GM12878 (cell line): Measurements from ENCODE around the gene CAPNS2. TPM values are rescaled to one million over a fixed set of nuclear protein-coding genes. Genes with fewer than 3 reads are reported as not detected.

Experiments
- ASH2L ChIP-seq: fragments of 300-600, 200-600 bp; sonication (generic); IDR thresholded peaks from 2 replicates; pipeline ENCODE4 v1.6.1; 2017; ENCODE audit warnings: low read depth, mild to moderate bottlenecking, borderline replicate concordance
- CBFB ChIP-seq: IDR thresholded peaks from 2 replicates; pipeline ENCODE4 v1.6.1; 2016; ENCODE audit warnings: antibody characterized with exemption, low read depth
- ETV6 ChIP-seq, 2 experiments: fragments of 450-650 bp in 1 of 2; IDR thresholded peaks in 1 of 2; conservative IDR thresholded peaks in 1 of 2; 2 replicates each; pipeline ENCODE4 v1.6.1; 2014; ENCODE audit warnings: antibody characterized with exemption in 1 of 2, borderline replicate concordance in 1 of 2, low read depth in 1 of 2, mild to moderate bottlenecking in 1 of 2, moderate library complexity in 1 of 2
- KDM1A ChIP-seq: fragments of 200-600 bp; sonication (generic); IDR thresholded peaks from 2 replicates; pipeline ENCODE4 v1.6.1; 2016; ENCODE audit warnings: borderline replicate concordance
- NFXL1 ChIP-seq: fragments of 450-650 bp; IDR thresholded peaks from 2 replicates; pipeline ENCODE4 v1.6.1; 2017; ENCODE audit warnings: antibody characterized with exemption, mild to moderate bottlenecking, borderline replicate concordance
- NFYA ChIP-seq: IDR thresholded peaks from 2 replicates; pipeline ENCODE4 v1.6.1; 2011; ENCODE audit warnings: low read depth, mild to moderate bottlenecking, low read length, improper control_type of control experiment, borderline replicate concordance
- RCOR1 ChIP-seq: conservative IDR thresholded peaks from 2 replicates; pipeline ENCODE4 v1.6.1; 2012; ENCODE audit warnings: low read depth, low read length, improper control_type of control experiment
- REST ChIP-seq: IDR thresholded peaks from 2 replicates; pipeline ENCODE4 v1.6.1; 2012; ENCODE audit warnings: mild to moderate bottlenecking, low read depth, low read length
- SIN3A ChIP-seq: IDR thresholded peaks from 2 replicates; pipeline ENCODE4 v1.6.1; 2012; ENCODE audit warnings: low read depth, low read length, improper control_type of control experiment
- SKIL ChIP-seq: fragments of 450-650 bp; IDR thresholded peaks from 2 replicates; pipeline ENCODE4 v1.6.1; 2017; ENCODE audit warnings: mild to moderate bottlenecking, low read depth, inconsistent platforms; ENCODE audit not compliant: poor library complexity, severe bottlenecking
- SMAD1 ChIP-seq: fragments of 450-650 bp; IDR thresholded peaks from 2 replicates; pipeline ENCODE4 v1.6.1; 2018; ENCODE audit warnings: mild to moderate bottlenecking, low read depth; ENCODE audit not compliant: partially characterized antibody
- ZNF217 ChIP-seq: fragments of 450-650 bp; IDR thresholded peaks from 2 replicates; pipeline ENCODE4 v1.6.1; 2017; ENCODE audit warnings: antibody characterized with exemption, mild to moderate bottlenecking
- ZSCAN29 ChIP-seq: fragments of 450-650 bp; IDR thresholded peaks from 2 replicates; pipeline ENCODE4 v1.6.1; 2017; ENCODE audit warnings: mild to moderate bottlenecking, moderate library complexity
- polyA plus RNA-seq, 11 experiments: library from polyadenylated mRNA; depleted of rRNA in 4 of 11; unstranded in 6 of 11; stranded (reverse) in 5 of 11; fragments of >200 nt; fragmentation: Nextera tagmentation in 4 of 11; fragmentation: Illumina TruSeq in 1 of 11; extraction: Ambion mirVana in 4 of 11; extraction: Trizol in 1 of 11; gene quantifications; 1 replicate in 1 of 11; 2 replicates in 10 of 11; pipeline versions ENCODE4 v1.2.1 to v1.2.3, GENCODE V29; 2011 to 2016; ENCODE audit warnings: inconsistent platforms in 2 of 11, missing spikeins in 2 of 11, low read depth in 1 of 11
- total RNA-seq, 4 experiments: library from RNA; depleted of rRNA in 3 of 4; stranded (reverse); fragments of >200 nt in 3 of 4; fragmentation: Illumina TruSeq in 1 of 4; extraction: Trizol in 1 of 4; gene quantifications; 2 replicates each; pipeline versions ENCODE4 v1.2.1 to v1.2.3, GENCODE V29; 2013 to 2021

Gene CAPNS2
- total and polyA plus RNA-seq, 10 of the 15 experiments (the other 5 are each of a cell fraction or from before 2014, with no cell fraction given), result not detected

- TF ChIP-seq REST, result no peak
- TF ChIP-seq KDM1A, result no peak
- no peak for TF ChIP-seq ETV6 (conservative IDR thresholded peaks at IDR 0.05 in 1 of 2, IDR thresholded peaks at IDR 0.05 in 1 of 2; ENCODE audit: borderline replicate concordance in 1 of 2, low read depth in 1 of 2)
- TF ChIP-seq SIN3A, result no peak
- TF ChIP-seq ZSCAN29, result no peak
- TF ChIP-seq RCOR1, result no peak
- TF ChIP-seq NFXL1, result no peak
- no peak for TF ChIP-seq SMAD1
- no peak for TF ChIP-seq ASH2L
- TF ChIP-seq CBFB, result no peak
- TF ChIP-seq NFYA, result no peak
- no peak for TF ChIP-seq ZNF217
- no peak for TF ChIP-seq SKIL
Observed at GRCh38 chr16:55592306-55592705, 25.8 kb downstream of the CAPNS2 start (continued).
